ENCODE measurements around the gene NR1I3. TPM values are rescaled to one million over a fixed set of nuclear protein-coding genes. Genes with fewer than 3 reads are reported as not detected.

The NR1I3 gene
- total RNA-seq, 1 donor from 2014 or later: not detected

- TF ChIP-seq CTCF (IDR thresholded peaks at IDR 0.05): no peak
- no peak overlapping the region for H3K4me3 Mint-ChIP-seq (ENCODE audit: unreplicated experiment)
- no peaks in the 10 kb centered on the region for H3K9me3 Mint-ChIP-seq (ENCODE audit: unreplicated experiment)
- H3K36me3 Mint-ChIP-seq (ENCODE audit: unreplicated experiment): no peaks in the 10 kb centered on the region
- no peak for DNase-seq (ENCODE audit: extremely low spot score, unreplicated experiment)
- peaks cover 38% of the 10 kb centered on the region for H3K27me3 Mint-ChIP-seq (ENCODE audit: unreplicated experiment)
- H3K27ac Mint-ChIP-seq (ENCODE audit: unreplicated experiment): no peak overlapping the region
- peaks cover 14% of the 10 kb centered on the region for H3K4me1 Mint-ChIP-seq (ENCODE audit: unreplicated experiment)
Observed at GRCh38 chr1:161265305-161265704, 27.3 kb upstream of the NR1I3 start.

GRCh38 chr1:161261261-161262235 lies 23.5 kb upstream of the NR1I3 start:
- H3K4me3 Mint-ChIP-seq (ENCODE audit: unreplicated experiment): no peak overlapping the region
- H3K9me3 Mint-ChIP-seq (ENCODE audit: unreplicated experiment): peaks cover 5% of the 10 kb centered on the region

GRCh38 chr1:161260376-161261260 lies 22.6 kb upstream of the NR1I3 start:
- peaks cover 6% of the 10 kb centered on the region for H3K9me3 Mint-ChIP-seq (ENCODE audit: unreplicated experiment)
- H3K36me3 Mint-ChIP-seq (ENCODE audit: unreplicated experiment): peaks cover 3% of the 10 kb centered on the region
- TF ChIP-seq CTCF (IDR thresholded peaks at IDR 0.05): no peak
- no peak for DNase-seq (ENCODE audit: extremely low spot score, unreplicated experiment)
- peaks cover 57% of the 10 kb centered on the region for H3K27me3 Mint-ChIP-seq (ENCODE audit: unreplicated experiment)
- peaks cover 16% of the 10 kb centered on the region for H3K4me1 Mint-ChIP-seq (ENCODE audit: unreplicated experiment)
- H3K4me3 Mint-ChIP-seq (ENCODE audit: unreplicated experiment): no peak overlapping the region
- H3K27ac Mint-ChIP-seq (ENCODE audit: unreplicated experiment): no peak overlapping the region

More at GRCh38 chr1:161261261-161262235, 23.5 kb upstream of the NR1I3 start:
- Mint-ChIP-seq H3K4me1 (ENCODE audit: unreplicated experiment) (peaks cover 22% of the 10 kb centered on the region), H3K27ac (ENCODE audit: unreplicated experiment) (no peak overlapping the region), H3K27me3 (ENCODE audit: unreplicated experiment) (peaks cover 58% of the 10 kb centered on the region), H3K36me3 (ENCODE audit: unreplicated experiment) (peaks cover 3% of the 10 kb centered on the region)
- TF ChIP-seq CTCF (IDR thresholded peaks at IDR 0.05): no peak
- no peak for DNase-seq (ENCODE audit: extremely low spot score, unreplicated experiment)

GRCh38 chr1:161259765-161260164 lies 21.8 kb upstream of the NR1I3 start:
- Mint-ChIP-seq H3K27me3 (ENCODE audit: unreplicated experiment) (peaks cover 57% of the 10 kb centered on the region), H3K4me3 (ENCODE audit: unreplicated experiment) (no peak overlapping the region), H3K4me1 (ENCODE audit: unreplicated experiment) (peaks cover 16% of the 10 kb centered on the region), H3K27ac (ENCODE audit: unreplicated experiment) (no peak overlapping the region), H3K9me3 (ENCODE audit: unreplicated experiment) (peaks cover 9% of the 10 kb centered on the region), H3K36me3 (ENCODE audit: unreplicated experiment) (peaks cover 3% of the 10 kb centered on the region)
- no peak for DNase-seq (ENCODE audit: extremely low spot score, unreplicated experiment)
- no peak for TF ChIP-seq CTCF (IDR thresholded peaks at IDR 0.05)
